HG02870 (cell line): ENCODE measurements around the gene ELOVL5.
"Not testable (repeated sequence)": the region's sequence is repeated elsewhere in the genome, so short reads cannot be mapped to it uniquely, and the experiment has no call there.

Source experiments
- ATAC-seq: cut with Tn5 transposase; IDR thresholded peaks from one replicate; pipeline ENCODE4 v1.9.1; 2021; ENCODE audit warnings: mild to moderate bottlenecking, moderate library complexity; ENCODE audit not compliant: unreplicated experiment

Gene ELOVL5

GRCh38 chr6:53348371-53349208 is at the start of gene ELOVL5:
Gene ELOVL5, minus strand, starts transcription at chr6:53348950. Its CDS starts 53,251 bp downstream, at chr6:53295699.
- ATAC-seq = peak; percentile 67

- ATAC-seq = no peak
These were observed 48.5 kb upstream of the ELOVL5 start for GRCh38 chr6:53397283-53397682.

- ATAC-seq = no peak
These were observed 47.2 kb upstream of the ELOVL5 start for GRCh38 chr6:53395986-53396385.

- ATAC-seq = no peak
These were observed 46.0 kb upstream of the ELOVL5 start for GRCh38 chr6:53394704-53395103.

- no peak for ATAC-seq
These were observed 42.4 kb upstream of the ELOVL5 start for GRCh38 chr6:53391170-53391569.

- no peak for ATAC-seq
These were observed 41.3 kb upstream of the ELOVL5 start for GRCh38 chr6:53390010-53390409.

GRCh38 chr6:53388615-53389014 is 39.9 kb upstream of the ELOVL5 start:
- ATAC-seq = not testable (repeated sequence)

- no peak for ATAC-seq
These were observed 33.7 kb upstream of the ELOVL5 start for GRCh38 chr6:53382421-53382820.

GRCh38 chr6:53378208-53378607 is 29.5 kb upstream of the ELOVL5 start:
- ATAC-seq = no peak

GRCh38 chr6:53377793-53378192 is 29.0 kb upstream of the ELOVL5 start:
- no peak for ATAC-seq

GRCh38 chr6:53377289-53377688 is 28.5 kb upstream of the ELOVL5 start:
- no peak for ATAC-seq

GRCh38 chr6:53376661-53377226 is 28.0 kb upstream of the ELOVL5 start:
- ATAC-seq = no peak

- no peak for ATAC-seq
These were observed 27.1 kb upstream of the ELOVL5 start for GRCh38 chr6:53375847-53376246.

GRCh38 chr6:53373638-53374037 is 24.9 kb upstream of the ELOVL5 start:
- no peak for ATAC-seq

- no peak for ATAC-seq
These were observed 21.2 kb upstream of the ELOVL5 start for GRCh38 chr6:53369876-53370515.

GRCh38 chr6:53369051-53369450 is 20.3 kb upstream of the ELOVL5 start:
- ATAC-seq = no peak

GRCh38 chr6:53366128-53366641 is 17.4 kb upstream of the ELOVL5 start:
- no peak for ATAC-seq

- ATAC-seq = no peak
These were observed 14.8 kb upstream of the ELOVL5 start for GRCh38 chr6:53363341-53364079.

- no peak for ATAC-seq
These were observed 12.8 kb upstream of the ELOVL5 start for GRCh38 chr6:53361549-53362031.

- no peak for ATAC-seq
These were observed 11.6 kb upstream of the ELOVL5 start for GRCh38 chr6:53360093-53360912.
